ENCODE results near the gene HLA-F. TPM values are rescaled to one million over a fixed set of nuclear protein-coding genes. Genes with fewer than 3 reads are reported as not detected.
A peak's percentile ranks its signal among the peaks of the same experiment; 100 is the strongest.

HLA-F gene
- total RNA-seq, 1 donor from 2014 or later = 293 TPM

GRCh38 chr6:29702519-29703103 lies 20.6 kb upstream of the HLA-F start:
- intact Hi-C loops (cut with micrococcal nuclease) = loop anchor here (1.0 kb wide), 2 partner anchors 51 to 133 kb away; no protein-coding TSS in a partner anchor
- no peak overlapping the region for H3K27ac Mint-ChIP-seq
- no peak overlapping the region for H3K4me3 Mint-ChIP-seq
- no peaks in the 10 kb centered on the region for H3K36me3 Mint-ChIP-seq (ENCODE audit: low read depth)
- peaks cover 40% of the 10 kb centered on the region for H3K27me3 Mint-ChIP-seq (ENCODE audit: insufficient read depth)
- no peaks in the 10 kb centered on the region for H3K9me3 Mint-ChIP-seq
- peaks cover 30% of the 10 kb centered on the region for H3K4me1 Mint-ChIP-seq (ENCODE audit: low read depth)
- peak; percentile 65 for DNase-seq (ENCODE audit: low spot score)

- no peak for DNase-seq (ENCODE audit: low spot score)
- Mint-ChIP-seq H3K9me3 (no peaks in the 10 kb centered on the region), H3K4me1 (ENCODE audit: low read depth) (peaks cover 60% of the 10 kb centered on the region), H3K27ac (no peak overlapping the region), H3K36me3 (ENCODE audit: low read depth) (no peaks in the 10 kb centered on the region), H3K4me3 (no peak overlapping the region), H3K27me3 (ENCODE audit: insufficient read depth) (peaks cover 30% of the 10 kb centered on the region)
- intact Hi-C loops (cut with micrococcal nuclease) = loop anchor here (2.0 to 5.0 kb wide), 2 partner anchors 87 to 307 kb away; no protein-coding TSS in a partner anchor
These were observed 17.6 kb upstream of the HLA-F start for GRCh38 chr6:29705389-29706231.

GRCh38 chr6:29708432-29709179 lies 14.6 kb upstream of the HLA-F start:
- peak overlapping the region; percentile 70 for H3K4me3 Mint-ChIP-seq
- peaks cover 19% of the 10 kb centered on the region for H3K27me3 Mint-ChIP-seq (ENCODE audit: insufficient read depth)
- intact Hi-C loops (cut with micrococcal nuclease) = loop anchor here (1.0 to 5.0 kb wide), 3 partner anchors 41 to 304 kb away; no protein-coding TSS in a partner anchor
- DNase-seq (ENCODE audit: low spot score) = peak; percentile 78
- no peaks in the 10 kb centered on the region for H3K9me3 Mint-ChIP-seq
- H3K27ac Mint-ChIP-seq = peak overlapping the region; percentile 80
- no peaks in the 10 kb centered on the region for H3K36me3 Mint-ChIP-seq (ENCODE audit: low read depth)
- H3K4me1 Mint-ChIP-seq (ENCODE audit: low read depth) = peaks cover 71% of the 10 kb centered on the region

DNA sequence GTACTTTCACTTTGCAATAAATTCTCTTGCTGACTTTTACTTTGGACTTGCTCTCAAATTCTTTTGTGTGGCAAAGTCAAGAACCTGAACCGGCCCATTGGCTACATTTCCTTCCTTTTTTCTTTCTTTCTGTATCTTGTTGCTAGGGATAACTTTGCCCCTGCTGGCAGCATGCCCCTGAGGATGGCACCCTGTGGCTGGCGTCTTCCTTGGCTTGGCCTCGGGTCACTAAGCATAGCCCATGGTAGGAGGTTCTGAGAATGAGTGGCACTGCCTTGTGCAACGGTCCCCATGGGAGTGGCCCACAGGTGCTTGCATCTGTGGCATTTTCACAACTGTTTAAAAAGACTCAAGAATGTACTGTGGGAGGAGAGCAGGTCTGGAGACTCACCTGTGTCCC lies 14.0 kb upstream of the HLA-F start:
- H3K9me3 Mint-ChIP-seq = no peaks in the 10 kb centered on the region
- peaks cover 71% of the 10 kb centered on the region for H3K4me1 Mint-ChIP-seq (ENCODE audit: low read depth)
- no peaks in the 10 kb centered on the region for H3K36me3 Mint-ChIP-seq (ENCODE audit: low read depth)
- intact Hi-C loops (cut with micrococcal nuclease) = loop anchor here (1.0 to 5.0 kb wide), 2 partner anchors 40 to 303 kb away; no protein-coding TSS in a partner anchor
- no peak for DNase-seq (ENCODE audit: low spot score)
- peak overlapping the region; percentile 70 for H3K4me3 Mint-ChIP-seq
- H3K27me3 Mint-ChIP-seq (ENCODE audit: insufficient read depth) = peaks cover 13% of the 10 kb centered on the region
- H3K27ac Mint-ChIP-seq = peak overlapping the region; percentile 80

DNA sequence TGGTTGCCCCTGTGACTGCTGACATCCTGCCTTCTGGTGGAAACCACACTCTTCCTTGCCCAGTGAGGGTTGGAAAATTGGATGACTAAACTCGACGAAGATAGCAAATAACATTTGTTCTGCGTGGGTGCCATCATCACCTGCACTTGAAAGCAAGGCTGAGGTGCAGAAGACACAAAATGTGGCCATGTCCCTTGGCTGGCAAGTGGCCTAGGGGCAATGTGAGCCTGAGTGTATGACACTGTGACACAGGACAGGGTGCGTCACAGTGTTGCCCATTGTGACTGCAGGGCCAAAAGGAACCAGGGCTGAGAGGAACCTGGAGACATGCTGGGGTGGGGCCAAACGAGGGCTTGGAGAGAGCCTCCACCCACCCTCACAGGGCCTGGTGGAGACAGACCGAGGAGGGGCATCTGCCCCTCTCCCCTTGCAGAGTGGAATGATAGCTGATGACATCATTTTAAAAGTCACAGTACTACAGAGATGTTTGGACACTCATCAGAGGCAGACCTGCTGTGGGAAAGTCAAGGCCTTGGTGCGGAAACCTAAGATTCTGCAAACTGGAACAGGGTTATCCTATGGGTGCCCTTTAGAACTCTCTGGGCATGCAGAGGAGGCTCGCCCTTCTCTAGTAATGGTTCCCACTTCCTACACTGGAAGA lies 12.8 kb upstream of the HLA-F start:
- intact Hi-C loops (cut with micrococcal nuclease) = no loop called here
- no peak for DNase-seq (ENCODE audit: low spot score)
- H3K27ac Mint-ChIP-seq = peak overlapping the region; percentile 64
- H3K36me3 Mint-ChIP-seq (ENCODE audit: low read depth) = no peaks in the 10 kb centered on the region
- H3K27me3 Mint-ChIP-seq (ENCODE audit: insufficient read depth) = peaks cover 11% of the 10 kb centered on the region
- H3K4me1 Mint-ChIP-seq (ENCODE audit: low read depth) = peaks cover 71% of the 10 kb centered on the region
- H3K4me3 Mint-ChIP-seq = peak overlapping the region; percentile 63
- no peaks in the 10 kb centered on the region for H3K9me3 Mint-ChIP-seq

DNA sequence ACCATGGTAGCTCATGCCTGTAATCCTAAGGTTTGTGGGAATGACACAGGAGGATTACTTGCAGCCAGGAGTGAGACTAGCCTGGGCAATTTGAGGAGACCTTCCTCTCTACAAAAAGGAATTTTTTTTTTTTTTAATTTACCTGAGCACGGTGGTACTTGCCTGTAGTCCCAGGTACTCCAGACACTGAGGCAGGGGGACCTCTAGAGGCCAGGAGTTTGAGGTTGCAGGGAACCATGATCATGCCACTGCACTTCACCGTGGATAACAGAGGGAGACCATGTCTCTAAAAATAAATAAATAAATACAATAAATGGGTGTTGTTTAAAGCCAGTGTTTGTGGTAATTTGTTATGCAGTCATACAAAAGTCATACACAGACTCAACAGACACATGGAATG lies 2.4 kb upstream of the HLA-F start:
- intact Hi-C loops (cut with micrococcal nuclease) = loop anchor here (5.0 kb wide), 2 partner anchors 221 to 341 kb away; partner anchors contain the start of genes HLA-A and POLR1H
- no peak for DNase-seq (ENCODE audit: low spot score)

GRCh38 chr6:29723666-29724588 lies 693 bp downstream of the HLA-F start:
- peaks cover 45% of the 10 kb centered on the region for H3K36me3 Mint-ChIP-seq (ENCODE audit: low read depth)
- peaks cover 54% of the 10 kb centered on the region for H3K4me1 Mint-ChIP-seq (ENCODE audit: low read depth)
- H3K9me3 Mint-ChIP-seq = no peaks in the 10 kb centered on the region

More for the DNA sequence above, 2.4 kb upstream of the HLA-F start:
- Mint-ChIP-seq H3K9me3 (no peaks in the 10 kb centered on the region), H3K4me3 (no peak overlapping the region), H3K27me3 (ENCODE audit: insufficient read depth) (no peaks in the 10 kb centered on the region), H3K4me1 (ENCODE audit: low read depth) (peaks cover 29% of the 10 kb centered on the region), H3K27ac (no peak overlapping the region), H3K36me3 (ENCODE audit: low read depth) (peaks cover 22% of the 10 kb centered on the region)

GRCh38 chr6:29724937-29725869 lies 2.0 kb downstream of the HLA-F start:
- peak overlapping the region; percentile 96 for H3K4me3 Mint-ChIP-seq
- H3K36me3 Mint-ChIP-seq (ENCODE audit: low read depth) = peaks cover 45% of the 10 kb centered on the region

More at GRCh38 chr6:29723666-29724588, 693 bp downstream of the HLA-F start:
- Mint-ChIP-seq H3K27ac (peak overlapping the region; percentile 92), H3K27me3 (ENCODE audit: insufficient read depth) (no peaks in the 10 kb centered on the region), H3K4me3 (peak overlapping the region; percentile 96)
- intact Hi-C loops (cut with micrococcal nuclease) = loop anchor here (5.0 kb wide), 2 partner anchors 218 to 338 kb away; partner anchors contain the start of genes HLA-A and POLR1H
- peak; percentile 67 for DNase-seq (ENCODE audit: low spot score)

DNA sequence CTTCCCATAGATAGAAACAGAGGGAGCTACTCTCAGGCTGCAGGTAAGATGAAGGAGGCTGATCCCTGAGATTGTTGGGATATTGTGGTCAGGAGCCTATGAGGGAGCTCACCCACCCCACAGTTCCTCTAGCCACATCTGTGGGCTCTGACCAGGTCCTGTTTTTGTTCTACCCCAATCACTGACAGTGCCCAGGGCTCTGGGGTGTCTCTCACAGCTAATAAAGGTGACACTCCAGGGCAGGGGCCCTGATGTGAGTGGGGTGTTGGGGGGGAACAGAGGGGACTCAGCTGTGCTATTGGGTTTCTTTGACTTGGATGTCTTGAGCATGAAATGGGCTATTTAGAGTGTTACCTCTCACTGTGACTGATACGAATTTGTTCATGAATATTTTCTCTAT lies 2.8 kb downstream of the HLA-F start:
- Mint-ChIP-seq H3K27ac (peak overlapping the region; percentile 34), H3K36me3 (ENCODE audit: low read depth) (peaks cover 45% of the 10 kb centered on the region), H3K9me3 (no peaks in the 10 kb centered on the region), H3K27me3 (ENCODE audit: insufficient read depth) (no peaks in the 10 kb centered on the region), H3K4me3 (peak overlapping the region; percentile 96), H3K4me1 (ENCODE audit: low read depth) (peaks cover 54% of the 10 kb centered on the region)
- intact Hi-C loops (cut with micrococcal nuclease) = no loop called here
- DNase-seq (ENCODE audit: low spot score) = no peak

More at GRCh38 chr6:29724937-29725869, 2.0 kb downstream of the HLA-F start:
- H3K27ac Mint-ChIP-seq = peak overlapping the region; percentile 58
- intact Hi-C loops (cut with micrococcal nuclease) = loop anchor here (5.0 kb wide), 2 partner anchors 217 to 337 kb away; partner anchors contain the start of genes HLA-A and POLR1H
- no peaks in the 10 kb centered on the region for H3K9me3 Mint-ChIP-seq
- no peaks in the 10 kb centered on the region for H3K27me3 Mint-ChIP-seq (ENCODE audit: insufficient read depth)
- DNase-seq (ENCODE audit: low spot score) = no peak
- H3K4me1 Mint-ChIP-seq (ENCODE audit: low read depth) = peaks cover 54% of the 10 kb centered on the region

GRCh38 chr6:29726571-29727194 lies 3.4 kb downstream of the HLA-F start:
- H3K27me3 Mint-ChIP-seq (ENCODE audit: insufficient read depth) = no peaks in the 10 kb centered on the region
- intact Hi-C loops (cut with micrococcal nuclease) = no loop called here
- no peak overlapping the region for H3K27ac Mint-ChIP-seq
- no peaks in the 10 kb centered on the region for H3K9me3 Mint-ChIP-seq
- H3K36me3 Mint-ChIP-seq (ENCODE audit: low read depth) = peaks cover 45% of the 10 kb centered on the region
- H3K4me3 Mint-ChIP-seq = peak overlapping the region; percentile 96
- H3K4me1 Mint-ChIP-seq (ENCODE audit: low read depth) = peaks cover 49% of the 10 kb centered on the region
- no peak for DNase-seq (ENCODE audit: low spot score)

Data from activated T-helper 1 cell treated with anti-CD3 and anti-CD28 coated beads, Interleukin-12 subunit alpha, Interleukin-12 subunit beta, Interleukin-2, Interleukin-4 antibody, amounts not matched to agents 30 ng/mL and 10 ng/mL and 1 ng/mL, durations not matched to agents 14 hours and 24 hours and 36 hours (primary cell).